Upper lobe of right lung (tissue), 1 donor: ENCODE measurements around the gene NCKAP1. TPM values are rescaled to one million over a fixed set of nuclear protein-coding genes. Genes with fewer than 3 reads are reported as not detected.

Experiments
- ATAC-seq: fragments of 200-7000 bp; cut with Tn5 transposase; one replicate; pipeline ENCODE4 v1.9.1; 2020; ENCODE audit warnings: mild to moderate bottlenecking, moderate library complexity
- DNase-seq: peaks from one replicate; pipeline ENCODE4 v3.0.0-alpha.2; 2020
- H3K27ac ChIP-seq: fragments of 200-600 bp; one replicate; pipeline ENCODE4 v1.8.0; 2022
- H3K27me3 ChIP-seq: fragments of 200-600 bp; one replicate; pipeline ENCODE4 v1.8.0; 2022; ENCODE audit warnings: mild to moderate bottlenecking
- H3K36me3 ChIP-seq: fragments of 200-600 bp; one replicate; pipeline ENCODE4 v1.8.0; 2022
- H3K4me1 ChIP-seq: fragments of 200-600 bp; one replicate; pipeline ENCODE4 v1.8.0; 2022
- H3K4me3 ChIP-seq: fragments of 200-600 bp; one replicate; pipeline ENCODE4 v1.8.0; 2022; ENCODE audit warnings: mild to moderate bottlenecking
- H3K9me3 ChIP-seq: fragments of 200-600 bp; one replicate; pipeline ENCODE4 v1.8.0; 2022
- CTCF ChIP-seq: fragments of 200-600 bp; IDR thresholded peaks from one replicate; pipeline ENCODE4 v1.8.0; 2022; ENCODE audit warnings: antibody characterized with exemption
- intact Hi-C: fragments of 100-400 bp; cut with DNase I; formaldehyde crosslinking; loops from one replicate; pipeline ENCODE4 v1.11.0; 2022
- total RNA-seq: library from RNA; stranded (reverse); fragmentation: NEBNext Ultra II Directional; extraction: Animal tissue kit (Norgen Biotek cat#: 25700); gene quantifications from one replicate; pipeline ENCODE4 v1.2.1, GENCODE V29; 2021
- donor health status: DM: no; HTN: yes; CAD: no; lungs with severe emphysema.

Gene NCKAP1
- total RNA-seq, 1 donor from 2014 or later, result 117 TPM

- H3K9me3 ChIP-seq, result no peaks in the 10 kb centered on the region
- H3K36me3 ChIP-seq, result peaks cover 19% of the 10 kb centered on the region
- no peak overlapping the region for H3K27ac ChIP-seq
- intact Hi-C loops, result no loop called here
- no peaks in the 10 kb centered on the region for H3K27me3 ChIP-seq
- H3K4me3 ChIP-seq, result no peak overlapping the region
- H3K4me1 ChIP-seq, result no peaks in the 10 kb centered on the region
- ATAC-seq (no peak), DNase-seq (no peak)
- TF ChIP-seq CTCF, result no peak
These were observed 123.4 kb downstream of the NCKAP1 start for GRCh38 chr2:182914852-182915251.

- intact Hi-C loops, result no loop called here
- Histone ChIP-seq H3K4me3 (no peak overlapping the region), H3K36me3 (peaks cover 12% of the 10 kb centered on the region), H3K4me1 (no peaks in the 10 kb centered on the region), H3K27me3 (no peaks in the 10 kb centered on the region), H3K27ac (no peak overlapping the region), H3K9me3 (no peaks in the 10 kb centered on the region)
- no peak for DNase-seq
- TF ChIP-seq CTCF, result no peak
- no peak for ATAC-seq
These were observed 125.2 kb downstream of the NCKAP1 start for GRCh38 chr2:182913064-182913463.

GRCh38 chr2:182912518-182912915 is 125.7 kb downstream of the NCKAP1 start:
- H3K36me3 ChIP-seq, result peaks cover 12% of the 10 kb centered on the region
- no peak for DNase-seq

GRCh38 chr2:182911813-182912517 is 126.3 kb downstream of the NCKAP1 start:
- Histone ChIP-seq H3K27me3 (no peaks in the 10 kb centered on the region), H3K4me3 (no peak overlapping the region), H3K36me3 (peaks cover 12% of the 10 kb centered on the region), H3K9me3 (no peaks in the 10 kb centered on the region), H3K4me1 (no peaks in the 10 kb centered on the region), H3K27ac (no peak overlapping the region)
- TF ChIP-seq CTCF, result no peak
- DNase-seq, result no peak
- ATAC-seq, result no peak
- intact Hi-C loops, result no loop called here

More at GRCh38 chr2:182912518-182912915, 125.7 kb downstream of the NCKAP1 start:
- no peaks in the 10 kb centered on the region for H3K4me1 ChIP-seq
- no peak overlapping the region for H3K27ac ChIP-seq
- no peaks in the 10 kb centered on the region for H3K9me3 ChIP-seq
- no peak for TF ChIP-seq CTCF
- ATAC-seq, result no peak
- no peaks in the 10 kb centered on the region for H3K27me3 ChIP-seq
- no peak overlapping the region for H3K4me3 ChIP-seq
- intact Hi-C loops, result no loop called here

GRCh38 chr2:182910965-182911364 is 127.3 kb downstream of the NCKAP1 start:
- no peaks in the 10 kb centered on the region for H3K27me3 ChIP-seq
- no peaks in the 10 kb centered on the region for H3K9me3 ChIP-seq
- H3K4me1 ChIP-seq, result no peaks in the 10 kb centered on the region
- DNase-seq, result no peak
- intact Hi-C loops, result no loop called here
- TF ChIP-seq CTCF, result no peak
- H3K27ac ChIP-seq, result no peak overlapping the region
- no peak for ATAC-seq
- no peak overlapping the region for H3K4me3 ChIP-seq
- peaks cover 12% of the 10 kb centered on the region for H3K36me3 ChIP-seq
